ENCODE data around the gene GATAD2A. TPM values are rescaled to one million over a fixed set of nuclear protein-coding genes. Genes with fewer than 3 reads are reported as not detected.

GATAD2A gene
- total RNA-seq, 1 experiment from 2014 or later = 189 TPM

DNA sequence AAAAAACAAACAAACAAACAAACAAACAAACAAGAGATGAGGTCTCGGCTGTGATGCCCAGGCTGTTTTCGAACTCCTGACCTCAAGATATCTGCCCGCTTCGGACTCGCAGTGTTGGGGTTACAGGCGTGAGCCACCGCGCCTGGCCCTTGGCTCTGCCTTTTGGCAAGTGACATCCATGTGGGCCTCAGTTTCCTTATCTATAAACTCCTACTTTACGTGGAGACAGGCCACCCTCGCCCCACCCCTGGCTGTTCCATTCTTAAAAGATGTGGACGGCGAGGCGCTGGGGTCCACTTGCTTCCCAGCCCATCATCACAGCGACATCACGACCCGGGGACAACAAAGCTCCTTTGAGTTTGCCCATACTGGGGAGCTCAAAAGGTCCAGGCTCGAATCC is 108.2 kb downstream of the GATAD2A start:
- Histone ChIP-seq H3K4ac (ENCODE audit: low read depth, low read length) (no peak overlapping the region), H2BK120ac (ENCODE audit: low read depth, low read length, poor library complexity, severe bottlenecking) (no peak overlapping the region), H3K27ac (ENCODE audit: insufficient read length, low read depth, low read length) (no peak overlapping the region), H2AK5ac (ENCODE audit: insufficient read length, low read length) (no peak overlapping the region), H3K56ac (ENCODE audit: insufficient read length, low read depth, low read length) (no peak overlapping the region), H3K14ac (ENCODE audit: insufficient read depth, low read length) (no peak overlapping the region), H3K79me2 (ENCODE audit: insufficient read depth, low read length) (peaks cover 6% of the 10 kb centered on the region; the same call in 1 of the 2 replicates), H3K23me2 (ENCODE audit: insufficient read length, low read depth, low read length, poor library complexity, severe bottlenecking) (peaks cover 5% of the 10 kb centered on the region), H2BK20ac (ENCODE audit: low read depth, low read length, poor library complexity, severe bottlenecking) (no peak overlapping the region), H3K9me3 (ENCODE audit: control insufficient read depth, low read depth, low read length) (no peaks in the 10 kb centered on the region), H2BK15ac (ENCODE audit: low read depth, low read length) (no peak overlapping the region), H3K23ac (ENCODE audit: insufficient read length, low read depth, low read length) (no peak overlapping the region), H3K27me3 (ENCODE audit: insufficient read depth, low read length) (no peaks in the 10 kb centered on the region), H3K79me1 (ENCODE audit: insufficient read depth, low read depth, low read length, poor library complexity, severe bottlenecking) (no peaks in the 10 kb centered on the region), H2AFZ (ENCODE audit: low read length) (no peak overlapping the region), H2BK12ac (ENCODE audit: insufficient read length, low read depth, low read length) (no peak overlapping the region), H3K9ac (ENCODE audit: extremely low read depth, insufficient read length, low read length) (no peak overlapping the region), H3T11ph (ENCODE audit: low read length) (no peak overlapping the region), H2BK5ac (ENCODE audit: insufficient read length, low read length) (no peak overlapping the region), H4K20me1 (ENCODE audit: control insufficient read depth, insufficient read depth, insufficient read length) (no peaks in the 10 kb centered on the region), H4K91ac (ENCODE audit: insufficient read length, low read depth, low read length) (no peak overlapping the region), H3K18ac (ENCODE audit: insufficient read length, low read depth, low read length) (no peak overlapping the region), H4K5ac (ENCODE audit: insufficient read length, low read depth, low read length) (no peak overlapping the region), H3K4me1 (ENCODE audit: insufficient read depth, low read length) (no peaks in the 10 kb centered on the region), H4K8ac (replicated peaks; ENCODE audit: insufficient read length, low read depth, low read length) (no peak overlapping the region), H3K4me2 (ENCODE audit: insufficient read depth, insufficient read length, low read length) (no peak overlapping the region)
- no peak for DNase-seq
- Mint-ChIP-seq H3K4me1 (peaks cover 3 to 13% of the 10 kb centered on the region in 2 experiments), H3K4me3 (no peak overlapping the region; a peak in 1 of 5 replicates), H3K36me3 (ENCODE audit: insufficient read depth in 1 of 3, low read depth in 3 of 3) (peaks cover 0 to 11% (median 0%) of the 10 kb centered on the region in 3 experiments; a peak in 4 of 7 replicates), H3K27me3 (ENCODE audit: low read depth) (peaks cover 4% of the 10 kb centered on the region; the same call in 1 of the 2 replicates), H3K9me3 (no peaks in the 10 kb centered on the region), H3K27ac (no peak overlapping the region)
- WGBS (ENCODE audit: extremely low coverage, insufficient read length, low lambda C conversion rate) = no CpG with 5 or more reads among the region's 17 CpGs
- TF ChIP-seq, protein P1, sequence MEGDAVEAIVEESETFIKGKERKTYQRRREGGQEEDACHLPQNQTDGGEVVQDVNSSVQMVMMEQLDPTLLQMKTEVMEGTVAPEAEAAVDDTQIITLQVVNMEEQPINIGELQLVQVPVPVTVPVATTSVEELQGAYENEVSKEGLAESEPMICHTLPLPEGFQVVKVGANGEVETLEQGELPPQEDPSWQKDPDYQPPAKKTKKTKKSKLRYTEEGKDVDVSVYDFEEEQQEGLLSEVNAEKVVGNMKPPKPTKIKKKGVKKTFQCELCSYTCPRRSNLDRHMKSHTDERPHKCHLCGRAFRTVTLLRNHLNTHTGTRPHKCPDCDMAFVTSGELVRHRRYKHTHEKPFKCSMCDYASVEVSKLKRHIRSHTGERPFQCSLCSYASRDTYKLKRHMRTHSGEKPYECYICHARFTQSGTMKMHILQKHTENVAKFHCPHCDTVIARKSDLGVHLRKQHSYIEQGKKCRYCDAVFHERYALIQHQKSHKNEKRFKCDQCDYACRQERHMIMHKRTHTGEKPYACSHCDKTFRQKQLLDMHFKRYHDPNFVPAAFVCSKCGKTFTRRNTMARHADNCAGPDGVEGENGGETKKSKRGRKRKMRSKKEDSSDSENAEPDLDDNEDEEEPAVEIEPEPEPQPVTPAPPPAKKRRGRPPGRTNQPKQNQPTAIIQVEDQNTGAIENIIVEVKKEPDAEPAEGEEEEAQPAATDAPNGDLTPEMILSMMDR (conservative IDR thresholded peaks at IDR 0.05) = no peak
